Naive thymus-derived CD8-positive, alpha-beta T cell (primary cell): ENCODE measurements around the gene DOCK3. TPM values are rescaled to one million over a fixed set of nuclear protein-coding genes. Genes with fewer than 3 reads are reported as not detected.
"Not testable (repeated sequence)": the region's sequence is repeated elsewhere in the genome, so short reads cannot be mapped to it uniquely, and the experiment has no call there.

Experiments
- ATAC-seq, 2 donors: fragments of 150-1000 bp; cut with Tn5 transposase in 1 of 2; sonication (Bioruptor Pico), chemical (Tn5 transposase) in 1 of 2; 1 replicate in 1 of 2; 2 replicates in 1 of 2; pipeline ENCODE4 v1.10.0; 2021; ENCODE audit warnings: mild to moderate bottlenecking in 2 of 2, moderate library complexity in 2 of 2
- POLR2A ChIA-PET: fragments of 350-600 bp; sonication (Branson Sonifier 250); formaldehyde crosslinking; loops from one replicate; lab custom pipeline; 2021; ENCODE audit warnings: antibody characterized with exemption; lab: Charles Lee
- DNase-seq, 10 donors: peaks; one replicate each; pipeline versions ENCODE4 v3.0.0 to v3.0.0-alpha.2; 2020 to 2022
- H3K27ac Mint-ChIP-seq, 10 donors: one replicate each; pipeline ENCODE4 v1.8.0; 2020 to 2022; ENCODE audit warnings: mild to moderate bottlenecking in 10 of 10, mixed read lengths in 10 of 10, moderate library complexity in 4 of 10, inconsistent platforms in 1 of 10
- H3K27me3 Mint-ChIP-seq, 5 donors: one replicate each; pipeline ENCODE4 v1.8.0; 2021 to 2022; ENCODE audit warnings: mixed read lengths in 5 of 5
- H3K36me3 Mint-ChIP-seq, 3 donors: one replicate each; pipeline ENCODE4 v1.8.0; 2020 to 2022; ENCODE audit warnings: mixed read lengths in 3 of 3, mild to moderate bottlenecking in 2 of 3, inconsistent platforms in 1 of 3
- H3K4me1 Mint-ChIP-seq, 4 donors: one replicate each; pipeline ENCODE4 v1.8.0; 2021 to 2022; ENCODE audit warnings: mixed read lengths in 4 of 4
- H3K4me3 Mint-ChIP-seq, 10 donors: one replicate each; pipeline ENCODE4 v1.8.0; 2020 to 2022; ENCODE audit warnings: mild to moderate bottlenecking in 10 of 10, mixed read lengths in 10 of 10, moderate library complexity in 6 of 10, inconsistent platforms in 1 of 10
- H3K9me3 Mint-ChIP-seq, 9 donors: one replicate each; pipeline ENCODE4 v1.8.0; 2020 to 2022; ENCODE audit warnings: mixed read lengths in 9 of 9, mild to moderate bottlenecking in 3 of 9, inconsistent platforms in 1 of 9, moderate library complexity in 1 of 9
- polyA plus RNA-seq, 3 donors: library from polyadenylated mRNA; unstranded; fragments of 300-500 nt; fragmentation: Illumina TruSeq; gene quantifications; one replicate each; pipeline ENCODE4 v1.2.3, GENCODE V29; 2021
- total RNA-seq, 8 experiments: library from RNA in 2 of 8; stranded (reverse) in 2 of 8; gene quantifications; one replicate each; pipeline ENCODE4 v1.2.3 and lab custom pipeline; 2021 to 2026

DOCK3 gene
- total and polyA plus RNA-seq, 5 experiments from 2014 or later, result 0.14 to 1.9 (median 0.63) TPM

GRCh38 chr3:50781766-50782165 is 107.0 kb downstream of the DOCK3 start:
- H3K27ac Mint-ChIP-seq, ATAC-seq, H3K4me3 Mint-ChIP-seq, H3K4me1 Mint-ChIP-seq, POLR2A ChIA-PET, DNase-seq: not testable (repeated sequence)
- H3K36me3 Mint-ChIP-seq, result peaks cover 6 to 38% (median 18%) of the 10 kb centered on the region in 3 donors
- peaks cover 0 to 13% (median 0%) of the 10 kb centered on the region in 5 donors for H3K27me3 Mint-ChIP-seq
- peaks cover 0 to 28% (median 25%) of the 10 kb centered on the region in 9 donors for H3K9me3 Mint-ChIP-seq

GRCh38 chr3:50786631-50787030 is 111.9 kb downstream of the DOCK3 start:
- H3K9me3 Mint-ChIP-seq, result peaks cover 0 to 28% (median 24%) of the 10 kb centered on the region in 9 donors
- ATAC-seq (no peak), DNase-seq (no peak)
- H3K36me3 Mint-ChIP-seq, result peaks cover 3 to 35% (median 25%) of the 10 kb centered on the region in 3 donors
- POLR2A ChIA-PET, result no interaction called here
- peaks cover 0 to 2% (median 0%) of the 10 kb centered on the region in 4 donors for H3K4me1 Mint-ChIP-seq
- no peak overlapping the region for H3K27ac Mint-ChIP-seq
- H3K4me3 Mint-ChIP-seq, result no peak overlapping the region
- H3K27me3 Mint-ChIP-seq, result peaks cover 0 to 16% (median 0%) of the 10 kb centered on the region in 5 donors

DNA sequence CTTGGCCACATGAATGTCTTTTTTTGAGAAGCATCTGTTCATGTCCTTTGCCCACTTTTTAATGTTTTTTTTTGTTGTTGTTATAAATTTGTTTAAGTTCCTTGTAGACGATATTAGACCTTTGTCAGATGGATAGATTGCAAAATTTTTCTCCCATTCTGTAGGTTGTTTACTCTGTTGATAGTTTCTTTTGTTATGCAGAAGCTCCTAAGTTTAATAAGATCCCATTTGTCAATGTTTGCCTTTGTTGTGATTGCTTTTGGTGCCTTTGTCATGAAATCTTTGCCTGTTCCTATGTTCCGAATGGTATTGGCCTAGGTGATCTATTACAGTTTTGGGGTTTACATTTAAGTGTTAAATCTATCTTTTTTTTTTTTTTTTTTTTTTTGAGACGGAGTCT is 116.2 kb downstream of the DOCK3 start:
- POLR2A ChIA-PET, H3K4me3 Mint-ChIP-seq, H3K4me1 Mint-ChIP-seq, H3K36me3 Mint-ChIP-seq, ATAC-seq, H3K9me3 Mint-ChIP-seq, DNase-seq, H3K27ac Mint-ChIP-seq: not testable (repeated sequence)
- peaks cover 2 to 14% (median 7%) of the 10 kb centered on the region in 5 donors for H3K27me3 Mint-ChIP-seq

DNA sequence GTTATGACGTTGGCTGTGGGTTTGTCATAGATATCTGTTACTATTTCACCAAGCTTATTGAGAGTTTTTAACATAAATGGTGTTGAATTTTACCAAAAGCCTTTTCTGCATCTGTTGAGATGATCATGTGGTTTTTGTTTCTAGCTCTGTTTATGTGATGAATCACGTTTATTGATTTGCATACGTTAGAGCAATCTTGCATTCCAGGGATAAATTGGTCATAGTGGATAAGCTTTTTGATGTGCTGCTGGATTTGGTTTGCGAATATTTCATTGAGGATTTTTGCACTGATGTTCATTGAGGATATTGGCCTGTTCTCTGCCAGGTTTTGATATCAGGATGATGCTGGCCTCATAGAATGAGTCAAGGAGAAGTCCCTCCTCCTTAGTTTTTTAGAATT is 117.8 kb downstream of the DOCK3 start:
- Mint-ChIP-seq H3K27ac (no peak overlapping the region), H3K4me3 (no peak overlapping the region), H3K36me3 (peaks cover 0 to 5% (median 1%) of the 10 kb centered on the region in 3 donors), H3K27me3 (peaks cover 2 to 21% (median 12%) of the 10 kb centered on the region in 5 donors), H3K9me3 (peaks cover 0 to 3% (median 0%) of the 10 kb centered on the region in 9 donors), H3K4me1 (peaks cover 0 to 8% (median under 1%) of the 10 kb centered on the region in 4 donors)
- ATAC-seq (no peak), DNase-seq (no peak)
- POLR2A ChIA-PET, result no interaction called here

- peaks cover 0 to 41% (median 30%) of the 10 kb centered on the region in 3 donors for H3K36me3 Mint-ChIP-seq
- not testable (repeated sequence) for H3K4me1 Mint-ChIP-seq
Observed at GRCh38 chr3:50803805-50804204, 129.1 kb downstream of the DOCK3 start.

DNA sequence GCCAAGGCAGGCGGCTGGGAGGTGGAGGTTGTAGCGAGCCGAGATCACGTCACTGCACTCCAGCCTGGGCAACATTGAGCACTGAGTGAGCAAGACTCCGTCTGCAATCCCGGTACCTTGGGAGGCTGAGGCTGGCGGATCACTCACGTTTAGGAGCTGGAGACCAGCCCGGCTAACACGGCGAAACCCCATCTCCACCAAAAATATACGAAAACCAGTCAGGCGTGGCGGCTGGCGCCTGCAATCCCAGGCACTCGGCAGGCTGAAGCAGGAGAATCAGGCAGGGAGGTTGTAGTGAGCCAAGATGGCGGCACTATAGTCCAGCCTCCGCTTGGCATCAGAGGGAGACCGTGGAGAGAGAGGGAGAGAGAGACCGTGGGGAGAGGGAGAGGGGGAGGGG is 129.6 kb downstream of the DOCK3 start:
- Mint-ChIP-seq H3K9me3 (peaks cover 23 to 54% (median 41%) of the 10 kb centered on the region in 9 donors), H3K27me3 (peaks cover 0 to 12% (median under 1%) of the 10 kb centered on the region in 5 donors), H3K36me3 (peaks cover 0 to 35% (median 24%) of the 10 kb centered on the region in 3 donors)
- DNase-seq, H3K27ac Mint-ChIP-seq, H3K4me3 Mint-ChIP-seq, ATAC-seq, POLR2A ChIA-PET, H3K4me1 Mint-ChIP-seq: not testable (repeated sequence)

More at GRCh38 chr3:50803805-50804204, 129.1 kb downstream of the DOCK3 start:
- peaks cover 28 to 60% (median 47%) of the 10 kb centered on the region in 9 donors for H3K9me3 Mint-ChIP-seq
- POLR2A ChIA-PET, H3K4me3 Mint-ChIP-seq, H3K27ac Mint-ChIP-seq, DNase-seq, ATAC-seq: not testable (repeated sequence)
- peaks cover 0 to 18% (median 3%) of the 10 kb centered on the region in 5 donors for H3K27me3 Mint-ChIP-seq

GRCh38 chr3:50805321-50805720 is 130.6 kb downstream of the DOCK3 start:
- no peak overlapping the region for H3K4me3 Mint-ChIP-seq
- ATAC-seq, result no peak
- peaks cover 0 to 3% (median 0%) of the 10 kb centered on the region in 5 donors for H3K27me3 Mint-ChIP-seq
- H3K36me3 Mint-ChIP-seq, result peaks cover 0 to 29% (median 18%) of the 10 kb centered on the region in 3 donors
- no peak overlapping the region for H3K27ac Mint-ChIP-seq
- peaks cover 18 to 44% (median 32%) of the 10 kb centered on the region in 9 donors for H3K9me3 Mint-ChIP-seq
- no peak for DNase-seq
- peaks cover 0 to 2% (median 0%) of the 10 kb centered on the region in 4 donors for H3K4me1 Mint-ChIP-seq
- POLR2A ChIA-PET, result no interaction called here

DNA sequence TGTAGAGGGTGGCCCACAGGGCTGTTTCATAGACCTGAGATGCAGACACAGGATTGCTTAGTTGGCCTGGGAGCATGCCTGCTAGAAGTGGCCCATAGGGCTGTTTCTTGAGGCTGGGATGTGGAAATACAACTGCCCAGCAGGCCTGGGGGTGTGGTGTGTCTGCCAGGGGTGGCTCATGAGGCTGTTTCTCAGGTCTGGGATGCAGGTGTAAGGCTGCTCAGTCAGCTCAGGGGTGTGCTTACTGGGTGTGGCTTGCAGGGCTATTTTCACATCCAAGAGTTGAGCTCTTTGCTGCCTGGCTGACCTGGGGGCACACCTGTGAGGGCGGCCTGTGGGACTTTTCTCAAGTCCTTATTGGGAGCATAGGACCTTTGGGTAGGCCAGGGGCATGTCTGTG is 131.3 kb downstream of the DOCK3 start:
- Mint-ChIP-seq H3K4me3 (no peak overlapping the region), H3K27ac (no peak overlapping the region), H3K9me3 (peaks cover 13 to 37% (median 25%) of the 10 kb centered on the region in 9 donors), H3K4me1 (peaks cover 0 to 2% (median 0%) of the 10 kb centered on the region in 4 donors), H3K36me3 (peaks cover 0 to 22% (median 13%) of the 10 kb centered on the region in 3 donors), H3K27me3 (peaks cover 0 to 3% (median 0%) of the 10 kb centered on the region in 5 donors)
- DNase-seq, result no peak
- ATAC-seq, result no peak
- POLR2A ChIA-PET, result no interaction called here

DNA sequence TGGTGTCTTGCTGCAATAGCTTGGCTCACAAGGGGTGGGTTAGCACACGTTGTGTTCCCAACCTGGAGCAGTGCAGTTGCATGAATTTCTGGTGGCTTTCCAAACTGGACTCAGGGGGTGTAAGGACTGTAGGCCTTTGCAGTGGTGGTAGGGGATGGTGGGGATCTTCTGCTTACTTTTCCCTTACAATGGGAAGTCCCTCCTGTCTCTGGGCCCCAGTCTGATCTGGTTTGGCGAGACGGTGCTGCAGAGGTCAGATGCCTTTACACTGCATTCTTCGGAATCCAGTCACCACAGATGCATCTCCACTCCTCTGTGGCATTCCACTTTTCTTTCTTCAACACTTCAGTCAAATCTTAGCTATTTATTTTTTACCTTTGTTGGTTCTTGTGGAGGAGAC is 132.1 kb downstream of the DOCK3 start:
- Mint-ChIP-seq H3K27me3 (peaks cover 0 to 3% (median 0%) of the 10 kb centered on the region in 5 donors), H3K9me3 (peaks cover 7 to 29% (median 17%) of the 10 kb centered on the region in 9 donors), H3K4me1 (peaks cover 0 to 2% (median 0%) of the 10 kb centered on the region in 4 donors), H3K27ac (no peak overlapping the region), H3K4me3 (no peak overlapping the region), H3K36me3 (peaks cover 0 to 15% (median 10%) of the 10 kb centered on the region in 3 donors)
- no peak for ATAC-seq
- DNase-seq, result no peak
- POLR2A ChIA-PET, result interaction anchor here (0.6 kb wide), 1 partner anchor 165 kb away, joined by 3 read pairs; no protein-coding TSS in a partner anchor

- POLR2A ChIA-PET, result interaction anchor here (0.6 kb wide), 1 partner anchor 165 kb away, joined by 3 read pairs; no protein-coding TSS in a partner anchor
- Mint-ChIP-seq H3K9me3 (peaks cover 4 to 26% (median 13%) of the 10 kb centered on the region in 9 donors), H3K27ac (no peak overlapping the region), H3K36me3 (peaks cover 0 to 10% (median 9%) of the 10 kb centered on the region in 3 donors), H3K4me1 (peaks cover 0 to 2% (median 0%) of the 10 kb centered on the region in 4 donors), H3K4me3 (no peak overlapping the region), H3K27me3 (peaks cover 0 to 3% (median 0%) of the 10 kb centered on the region in 5 donors)
- DNase-seq (no peak), ATAC-seq (no peak)
Observed at GRCh38 chr3:50807266-50807665, 132.5 kb downstream of the DOCK3 start.

- H3K4me1 Mint-ChIP-seq, result peaks cover 0 to 1% (median 0%) of the 10 kb centered on the region in 4 donors
- H3K27me3 Mint-ChIP-seq, result peaks cover 0 to 3% (median 0%) of the 10 kb centered on the region in 5 donors
- POLR2A ChIA-PET, result no interaction called here
- DNase-seq, result no peak
- peaks cover 0 to 2% (median 0%) of the 10 kb centered on the region in 9 donors for H3K9me3 Mint-ChIP-seq
- ATAC-seq, result no peak
- H3K27ac Mint-ChIP-seq, result no peak overlapping the region
- no peak overlapping the region for H3K4me3 Mint-ChIP-seq
- no peaks in the 10 kb centered on the region for H3K36me3 Mint-ChIP-seq
Observed at GRCh38 chr3:50811893-50812292, 137.2 kb downstream of the DOCK3 start.

DNA sequence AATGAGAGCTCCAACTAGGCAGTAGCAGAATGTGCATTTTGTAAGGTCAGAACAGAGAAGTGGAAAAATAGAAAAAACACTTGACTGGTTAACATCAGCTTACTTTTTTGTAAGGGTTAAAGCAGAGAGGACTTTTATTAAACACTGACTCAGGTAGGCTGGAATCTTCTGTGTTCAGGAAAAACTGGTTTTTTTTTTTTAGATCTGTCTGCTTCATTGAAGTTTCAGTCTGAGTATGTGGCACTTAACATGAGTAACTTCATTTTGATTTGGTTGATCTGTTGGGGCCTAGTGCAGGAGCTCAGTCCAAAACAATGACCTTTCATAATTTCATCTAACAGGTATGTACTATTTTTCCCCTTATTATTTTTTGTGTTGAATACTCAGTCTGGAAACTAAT is 141.1 kb downstream of the DOCK3 start:
- H3K27me3 Mint-ChIP-seq, result no peaks in the 10 kb centered on the region
- no peak overlapping the region for H3K4me3 Mint-ChIP-seq
- H3K4me1 Mint-ChIP-seq, result no peaks in the 10 kb centered on the region
- H3K9me3 Mint-ChIP-seq, result peaks cover 0 to 3% (median 0%) of the 10 kb centered on the region in 9 donors
- H3K36me3 Mint-ChIP-seq, result peaks cover 0 to 4% (median 0%) of the 10 kb centered on the region in 3 donors
- H3K27ac Mint-ChIP-seq, result no peak overlapping the region
- POLR2A ChIA-PET, result no interaction called here
- no peak for ATAC-seq
- no peak for DNase-seq

DNA sequence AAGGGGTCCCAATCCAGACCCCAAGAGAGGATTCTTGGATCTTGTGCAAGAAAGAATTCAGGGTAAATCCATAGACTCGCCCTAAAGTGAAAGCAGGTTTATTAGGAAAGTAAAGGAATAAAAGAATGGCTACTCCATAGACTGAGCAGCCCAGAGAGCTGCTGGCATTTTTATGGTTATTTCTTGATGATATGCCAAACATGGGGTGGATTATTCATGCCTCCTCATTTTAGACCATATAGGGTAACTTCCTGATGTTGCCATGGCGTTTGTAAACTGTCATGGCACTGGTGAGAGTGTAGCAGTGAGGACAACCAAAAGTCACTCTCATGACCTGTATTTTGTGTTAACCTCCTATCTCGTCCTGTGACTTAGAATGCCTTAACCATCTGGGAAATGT is 142.2 kb downstream of the DOCK3 start:
- Mint-ChIP-seq H3K27me3 (no peaks in the 10 kb centered on the region), H3K27ac (no peak overlapping the region)

More for the DNA sequence above, 142.2 kb downstream of the DOCK3 start:
- DNase-seq (no peak), ATAC-seq (no peak)
- POLR2A ChIA-PET, result no interaction called here
- peaks cover 0 to 4% (median 0%) of the 10 kb centered on the region in 3 donors for H3K36me3 Mint-ChIP-seq
- no peaks in the 10 kb centered on the region for H3K4me1 Mint-ChIP-seq
- H3K9me3 Mint-ChIP-seq, result peaks cover 0 to 4% (median 0%) of the 10 kb centered on the region in 9 donors
- H3K4me3 Mint-ChIP-seq, result no peak overlapping the region
